DMS79 treated with DMSO at 0.1 percent for 48 hours (cell line): ENCODE measurements around the gene DACT3.
A peak's percentile ranks its signal among the peaks of the same experiment; 100 is the strongest.

ENCODE experiments used
- DNase-seq: peaks from one replicate; lab custom pipeline; 2025; lab: John Stamatoyannopoulos, UW

Gene DACT3

DNA sequence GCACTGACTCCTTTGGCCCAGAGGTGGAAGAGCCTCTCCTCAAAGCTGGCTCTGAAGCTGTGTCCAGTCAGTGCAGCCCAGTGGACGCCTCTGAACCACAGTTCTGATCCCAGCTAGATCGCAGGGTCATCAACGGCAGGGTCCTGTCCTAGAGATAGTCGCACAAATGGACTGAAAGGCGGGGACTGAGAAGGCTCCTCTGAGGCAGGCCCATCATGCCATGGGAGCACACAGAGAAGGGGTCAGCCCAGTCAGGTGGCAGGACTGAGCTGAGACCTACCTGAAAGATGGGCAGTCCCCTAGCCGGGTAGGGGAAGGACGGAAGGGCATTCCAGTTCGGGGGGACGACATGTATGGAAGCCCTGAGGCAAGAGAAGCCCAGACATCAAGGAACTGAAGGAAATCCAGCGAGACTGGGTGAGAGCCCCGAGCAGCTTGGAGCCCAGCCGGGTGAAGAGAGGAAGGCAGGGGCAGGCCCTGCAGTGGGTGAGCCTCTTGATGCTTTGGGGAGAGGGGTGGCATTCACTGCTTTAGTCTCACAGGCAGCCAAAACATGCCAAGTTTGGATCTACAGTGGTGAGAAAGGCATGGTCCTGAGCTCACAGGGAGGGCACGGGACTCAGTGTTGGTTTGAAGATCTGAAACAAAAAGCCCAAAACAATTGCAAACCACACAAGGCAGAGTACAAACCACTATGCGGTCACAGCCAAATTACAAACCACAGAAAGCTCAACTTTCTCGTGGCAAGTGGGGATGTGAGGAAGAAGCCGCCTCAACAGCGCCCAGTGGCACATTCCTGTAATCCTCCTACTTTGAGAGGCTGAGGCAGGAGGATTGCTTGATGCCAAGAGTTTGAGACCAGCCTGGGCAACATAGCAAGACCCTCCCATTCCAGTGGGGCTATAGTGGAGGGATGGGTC is 49.9 kb downstream of the DACT3 start:
- no peak for DNase-seq

DNA sequence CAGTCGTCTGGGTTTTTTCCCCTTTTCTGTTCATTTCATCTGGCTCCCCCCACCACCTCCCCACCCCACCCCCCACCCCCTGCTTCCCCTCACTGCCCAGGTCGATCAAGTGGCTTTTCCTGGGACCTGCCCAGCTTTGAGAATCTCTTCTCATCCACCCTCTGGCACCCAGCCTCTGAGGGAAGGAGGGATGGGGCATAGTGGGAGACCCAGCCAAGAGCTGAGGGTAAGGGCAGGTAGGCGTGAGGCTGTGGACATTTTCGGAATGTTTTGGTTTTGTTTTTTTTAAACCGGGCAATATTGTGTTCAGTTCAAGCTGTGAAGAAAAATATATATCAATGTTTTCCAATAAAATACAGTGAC is 50.6 kb downstream of the DACT3 start:
- no peak for DNase-seq

DNA sequence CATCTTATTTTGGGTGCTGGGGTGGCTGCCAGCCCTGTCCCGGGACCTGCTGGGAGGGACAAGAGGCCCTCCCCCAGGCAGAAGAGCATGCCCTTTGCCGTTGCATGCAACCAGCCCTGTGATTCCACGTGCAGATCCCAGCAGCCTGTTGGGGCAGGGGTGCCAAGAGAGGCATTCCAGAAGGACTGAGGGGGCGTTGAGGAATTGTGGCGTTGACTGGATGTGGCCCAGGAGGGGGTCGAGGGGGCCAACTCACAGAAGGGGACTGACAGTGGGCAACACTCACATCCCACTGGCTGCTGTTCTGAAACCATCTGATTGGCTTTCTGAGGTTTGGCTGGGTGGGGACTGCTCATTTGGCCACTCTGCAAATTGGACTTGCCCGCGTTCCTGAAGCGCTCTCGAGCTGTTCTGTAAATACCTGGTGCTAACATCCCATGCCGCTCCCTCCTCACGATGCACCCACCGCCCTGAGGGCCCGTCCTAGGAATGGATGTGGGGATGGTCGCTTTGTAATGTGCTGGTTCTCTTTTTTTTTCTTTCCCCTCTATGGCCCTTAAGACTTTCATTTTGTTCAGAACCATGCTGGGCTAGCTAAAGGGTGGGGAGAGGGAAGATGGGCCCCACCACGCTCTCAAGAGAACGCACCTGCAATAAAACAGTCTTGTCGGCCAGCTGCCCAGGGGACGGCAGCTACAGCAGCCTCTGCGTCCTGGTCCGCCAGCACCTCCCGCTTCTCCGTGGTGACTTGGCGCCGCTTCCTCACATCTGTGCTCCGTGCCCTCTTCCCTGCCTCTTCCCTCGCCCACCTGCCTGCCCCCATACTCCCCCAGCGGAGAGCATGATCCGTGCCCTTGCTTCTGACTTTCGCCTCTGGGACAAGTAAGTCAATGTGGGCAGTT is 51.2 kb downstream of the DACT3 start:
- no peak for DNase-seq

DNA sequence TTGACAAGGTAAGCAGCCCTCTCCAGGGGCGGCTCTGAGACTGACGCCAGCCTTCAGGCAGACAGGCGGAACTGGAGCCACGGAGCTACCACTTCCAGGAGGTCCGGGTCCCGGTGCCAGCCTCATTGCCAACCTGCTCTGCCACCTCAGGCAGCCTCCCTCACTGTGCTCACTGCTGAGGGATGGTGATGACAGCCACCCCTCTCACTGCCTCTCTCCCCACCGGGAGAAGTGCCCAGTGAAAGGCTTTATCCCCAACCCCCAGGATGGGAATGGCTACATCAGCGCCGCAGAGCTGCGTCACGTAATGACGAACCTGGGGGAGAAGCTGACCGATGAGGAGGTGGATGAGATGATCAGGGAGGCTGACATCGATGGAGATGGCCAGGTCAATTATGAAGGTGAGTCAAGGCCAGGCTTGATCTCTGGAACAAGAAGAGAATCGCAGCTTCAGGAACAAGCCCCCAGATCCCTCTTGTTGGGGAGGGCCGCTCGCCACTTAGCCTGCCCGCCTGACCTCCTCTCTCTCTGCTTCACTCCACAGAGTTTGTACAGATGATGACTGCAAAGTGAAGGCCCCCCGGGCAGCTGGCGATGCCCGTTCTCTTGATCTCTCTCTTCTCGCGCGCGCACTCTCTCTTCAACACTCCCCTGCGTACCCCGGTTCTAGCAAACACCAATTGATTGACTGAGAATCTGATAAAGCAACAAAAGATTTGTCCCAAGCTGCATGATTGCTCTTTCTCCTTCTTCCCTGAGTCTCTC is 52.2 kb downstream of the DACT3 start:
- no peak for DNase-seq

DNA sequence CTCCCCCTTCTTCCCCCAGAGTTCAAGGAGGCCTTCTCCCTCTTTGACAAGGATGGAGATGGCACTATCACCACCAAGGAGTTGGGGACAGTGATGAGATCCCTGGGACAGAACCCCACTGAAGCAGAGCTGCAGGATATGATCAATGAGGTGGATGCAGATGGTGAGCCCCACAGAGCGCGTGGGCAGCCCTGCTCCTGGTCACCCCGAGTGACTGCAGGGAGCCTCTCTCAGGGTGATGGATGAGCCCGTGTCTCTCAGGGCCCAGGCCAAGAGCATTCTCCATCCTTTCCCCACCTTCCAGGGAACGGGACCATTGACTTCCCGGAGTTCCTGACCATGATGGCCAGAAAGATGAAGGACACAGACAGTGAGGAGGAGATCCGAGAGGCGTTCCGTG is 52.8 kb downstream of the DACT3 start:
- DNase-seq, result no peak

DNA sequence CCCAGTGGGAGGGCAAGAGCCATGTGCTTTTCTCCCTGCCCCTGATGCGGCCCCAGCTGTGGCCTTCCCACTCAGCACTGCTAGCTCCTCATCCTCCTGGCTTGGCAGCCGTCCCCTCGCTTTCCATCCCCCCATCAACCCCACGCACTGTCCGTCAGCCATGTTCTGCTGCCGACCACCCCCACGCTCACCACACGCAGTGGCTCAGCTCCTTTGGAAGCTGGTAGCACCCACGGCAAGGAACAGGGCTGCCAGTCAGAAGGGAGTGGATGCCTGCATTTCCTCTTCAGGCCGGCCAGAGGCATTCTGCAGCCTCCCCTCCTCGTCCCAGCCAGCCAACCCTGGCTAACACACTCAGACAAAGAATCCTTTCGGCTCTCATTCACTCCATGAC is 53.5 kb downstream of the DACT3 start:
- peak; percentile 9 for DNase-seq

DNA sequence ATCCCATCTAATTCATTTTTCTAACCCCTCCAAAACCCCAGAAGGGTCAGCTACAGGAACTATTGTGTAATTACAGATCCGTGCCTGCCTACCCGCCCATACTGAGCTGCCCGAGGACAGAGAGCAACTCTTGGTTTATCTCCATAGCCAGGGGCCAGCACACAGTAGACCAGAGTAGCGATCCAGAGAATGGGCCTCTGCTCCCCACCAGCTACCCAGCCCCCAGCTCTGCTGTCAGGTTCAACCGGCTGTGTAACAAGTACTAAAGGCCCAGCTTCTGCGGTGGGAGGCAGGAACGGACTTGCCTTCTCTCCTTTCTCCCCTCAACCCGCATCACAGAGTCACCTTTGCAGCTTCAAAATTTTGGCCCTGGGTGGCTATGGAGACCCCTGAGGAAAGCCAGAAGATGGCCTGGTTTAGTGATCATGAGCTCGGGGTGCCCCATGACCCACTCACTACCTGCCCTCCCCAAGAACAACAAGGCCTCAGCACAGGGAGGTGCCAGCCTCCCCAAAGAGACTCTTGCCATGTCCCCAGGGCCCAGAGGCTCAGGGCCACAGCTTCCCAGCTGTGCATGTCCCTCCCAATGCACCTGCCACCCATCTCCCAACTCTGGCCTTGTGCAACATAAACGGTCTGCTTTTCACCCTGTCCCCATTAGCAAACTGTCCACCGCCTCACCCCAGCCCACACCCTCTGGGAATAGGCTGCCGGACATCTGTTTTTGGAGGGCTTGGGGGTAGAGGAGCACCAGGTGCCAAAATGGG is 54.1 kb downstream of the DACT3 start:
- DNase-seq, result no peak

DNA sequence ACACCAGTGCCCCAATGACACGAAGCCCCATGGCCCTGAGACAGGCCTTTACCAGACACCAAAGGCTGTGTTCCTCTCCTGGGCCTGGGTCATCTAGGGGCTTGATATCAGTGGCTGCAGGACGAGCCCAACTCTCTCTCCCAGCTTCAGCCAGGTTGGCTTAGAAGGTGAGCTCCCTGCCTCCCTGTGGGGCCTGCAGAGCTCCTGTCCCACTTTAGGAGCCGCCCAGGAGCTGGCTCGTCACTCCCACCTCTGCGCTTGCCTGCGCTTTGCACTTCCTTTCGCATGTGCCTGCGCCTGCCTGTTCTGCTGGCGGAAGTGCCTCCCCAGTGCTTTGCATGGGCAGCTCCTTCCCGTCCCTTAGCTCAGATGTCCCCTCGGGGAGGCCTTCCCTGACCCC is 55.0 kb downstream of the DACT3 start:
- no peak for DNase-seq

DNA sequence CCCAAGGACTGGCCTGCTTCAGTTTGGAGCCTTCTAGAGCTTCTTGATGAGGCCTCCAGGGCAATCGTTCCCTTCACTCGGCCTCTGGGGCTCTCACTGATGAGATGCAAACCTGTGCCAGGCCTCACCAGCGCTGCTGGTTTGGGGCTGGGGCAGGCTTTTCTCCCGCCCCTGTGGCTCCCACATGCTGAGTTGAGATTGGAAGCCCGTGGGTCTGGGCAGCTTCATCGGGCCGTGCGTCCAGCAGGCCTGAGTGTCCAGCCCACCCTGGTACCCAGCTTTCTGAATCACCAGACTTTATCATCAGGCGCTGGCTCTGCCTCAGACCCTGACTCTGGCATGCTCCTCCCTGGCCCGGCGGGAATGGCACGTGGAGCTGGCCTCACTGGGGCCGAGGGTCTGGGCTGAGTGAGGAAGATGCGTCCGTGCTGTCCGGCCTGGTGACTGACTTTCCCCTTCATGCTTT is 55.6 kb downstream of the DACT3 start:
- no peak for DNase-seq

DNA sequence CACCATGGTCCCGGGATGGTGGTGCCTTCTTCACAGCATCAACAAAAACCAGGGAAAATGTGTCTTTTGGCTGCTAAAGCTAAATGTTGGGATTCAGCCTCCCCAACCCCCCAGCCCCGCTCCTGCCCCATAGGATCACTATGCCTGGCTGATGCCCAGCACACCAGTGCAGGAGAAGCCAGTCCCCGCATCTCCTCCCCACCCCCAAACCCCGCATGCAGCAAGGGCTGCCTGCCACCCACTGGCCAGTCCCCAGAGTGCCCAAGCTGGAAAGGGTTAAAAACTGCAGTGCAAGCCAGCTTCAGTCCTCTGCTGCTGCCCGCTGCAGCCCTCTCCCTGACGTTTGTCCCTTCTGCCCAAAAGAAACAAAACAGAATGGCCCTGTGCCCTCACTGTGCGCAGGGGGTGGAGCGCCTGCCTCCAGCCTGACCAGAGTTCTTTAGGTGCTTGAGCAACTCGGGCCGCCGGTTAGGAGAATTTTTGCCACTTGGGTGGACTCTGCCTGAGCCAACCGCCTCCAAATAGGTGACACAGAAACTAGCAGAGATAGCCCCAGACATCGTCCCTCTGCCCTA is 56.1 kb downstream of the DACT3 start:
- DNase-seq, result no peak

DNA sequence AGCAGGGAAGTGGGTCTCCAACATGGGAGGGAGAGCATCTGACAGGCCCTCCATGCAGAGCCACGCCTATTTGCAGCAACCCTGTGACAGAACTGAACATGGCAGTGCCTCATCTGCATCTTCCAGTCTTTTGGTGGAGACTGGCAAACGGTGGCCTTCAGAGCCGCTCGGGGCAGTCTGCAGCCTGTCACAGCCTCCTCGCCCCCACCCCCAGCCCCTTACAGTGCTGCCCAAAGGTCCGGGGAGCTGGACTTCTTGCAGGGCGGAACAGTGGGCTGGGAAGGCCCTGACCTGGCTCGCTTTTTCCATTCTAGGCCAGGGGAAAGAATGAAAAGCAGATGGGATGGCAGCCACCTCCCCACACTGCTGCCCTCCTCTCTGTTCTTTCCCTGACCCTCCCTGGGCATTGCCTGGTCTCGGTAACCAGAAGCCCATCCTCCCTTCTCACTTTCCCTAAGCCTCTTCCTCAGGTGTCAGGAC is 57.2 kb downstream of the DACT3 start:
- no peak for DNase-seq

DNA sequence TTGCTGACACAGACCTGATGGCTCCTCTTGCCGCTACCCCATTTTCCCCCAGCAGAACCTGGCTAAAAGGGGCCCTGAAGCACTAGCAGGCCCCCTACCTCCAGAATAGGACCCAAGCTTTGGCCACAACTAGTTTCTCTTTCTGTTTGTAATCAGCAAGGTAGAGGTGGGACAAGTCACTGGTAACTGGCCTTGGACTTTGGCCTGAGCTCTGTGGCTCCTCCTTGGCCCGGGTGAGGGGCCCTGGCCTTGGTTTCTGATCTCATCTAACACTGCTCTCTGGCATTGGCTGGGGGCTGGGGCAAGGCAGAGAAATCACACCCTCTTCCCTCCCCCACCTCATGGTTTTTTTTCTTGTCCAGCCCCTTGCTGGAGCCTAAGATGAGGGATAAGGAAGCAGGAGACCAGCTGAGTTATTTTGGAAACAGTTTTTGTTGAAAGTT is 57.8 kb downstream of the DACT3 start:
- no peak for DNase-seq

DNA sequence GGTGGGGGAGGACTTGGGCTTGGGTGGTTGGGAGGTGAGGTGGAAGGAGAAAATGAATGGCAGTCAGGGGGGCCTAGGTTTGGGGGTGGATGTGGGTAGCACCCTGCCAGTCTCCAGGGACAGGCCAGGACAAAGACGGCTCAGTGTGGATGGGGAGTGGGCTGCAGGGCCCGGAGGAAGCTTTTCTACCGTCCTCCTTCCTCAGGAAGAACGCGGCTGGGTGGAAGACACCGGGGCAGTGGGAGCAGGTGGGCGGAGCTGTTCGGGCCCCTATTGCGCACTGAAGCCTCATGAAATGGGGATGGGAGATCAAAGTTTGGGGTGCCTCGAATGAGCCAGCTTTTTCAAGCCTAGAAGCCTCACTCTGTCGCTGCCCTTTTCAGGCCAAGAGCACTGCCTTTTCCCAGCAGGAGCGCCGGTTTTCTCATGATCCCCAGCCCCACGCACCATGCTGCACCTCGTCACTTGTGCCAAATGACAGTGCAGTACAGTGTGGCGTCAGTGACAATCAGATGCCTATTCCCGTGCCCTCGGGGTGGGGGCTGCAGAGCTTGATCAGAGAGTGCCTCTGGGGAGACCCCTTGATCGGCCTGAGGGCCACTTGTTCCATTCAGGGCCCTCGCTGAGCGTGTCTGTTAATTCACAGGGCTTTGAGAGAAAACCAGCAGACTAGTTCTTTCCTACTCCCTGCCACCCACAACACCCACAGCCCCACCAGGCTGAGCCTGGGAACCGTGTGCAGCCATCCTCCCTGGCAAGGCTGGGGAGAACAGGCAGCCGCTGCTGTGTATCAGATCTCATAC is 58.4 kb downstream of the DACT3 start:
- DNase-seq, result no peak

DNA sequence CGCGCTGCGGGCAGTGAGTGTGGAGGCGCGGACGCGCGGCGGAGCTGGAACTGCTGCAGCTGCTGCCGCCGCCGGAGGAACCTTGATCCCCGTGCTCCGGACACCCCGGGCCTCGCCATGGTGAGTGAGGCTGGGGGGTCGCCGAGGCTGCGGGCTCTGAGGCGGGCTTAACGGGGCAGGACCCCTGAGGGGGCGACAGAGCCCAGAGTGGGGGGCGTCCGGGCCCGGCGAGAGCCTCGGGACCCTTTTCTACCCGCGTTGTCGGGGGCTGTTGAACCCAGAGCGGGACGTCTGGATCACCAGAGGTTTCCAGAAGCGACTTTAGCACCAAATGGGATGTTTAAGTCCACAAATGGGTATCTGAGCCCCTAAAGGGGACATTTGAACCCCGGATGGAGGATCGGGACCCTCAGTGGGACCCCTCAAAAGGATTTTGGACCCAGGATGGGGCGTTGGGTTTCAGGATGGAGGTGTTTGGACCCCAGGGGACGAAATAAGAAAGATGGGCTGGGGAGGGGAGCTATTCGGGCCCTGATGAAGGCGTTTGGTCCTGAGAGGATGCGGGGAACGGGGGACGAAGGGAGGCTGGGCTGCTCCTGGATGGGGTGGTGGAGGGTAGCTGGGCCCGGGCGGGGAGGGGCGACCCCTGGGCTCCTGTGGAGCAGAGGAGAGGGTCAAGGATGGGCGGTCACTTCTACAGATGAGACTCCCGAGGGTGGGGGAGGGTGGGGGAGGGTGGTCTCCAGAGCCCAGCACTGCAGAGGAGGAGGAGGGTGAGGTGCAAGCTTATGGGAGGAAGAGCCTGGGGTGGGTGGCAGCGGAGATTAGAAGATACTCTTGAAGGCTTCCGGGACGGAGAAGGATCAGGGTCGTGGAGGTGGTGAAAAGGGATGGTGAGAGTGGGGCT is 59.4 kb downstream of the DACT3 start, which contains the start of gene CALM3:
TSS of gene CALM3 (plus strand) at position 13 of the 907 bp plus-strand sequence. CDS start at position 118, 105 bp downstream.
- DNase-seq, result no peak

DNA sequence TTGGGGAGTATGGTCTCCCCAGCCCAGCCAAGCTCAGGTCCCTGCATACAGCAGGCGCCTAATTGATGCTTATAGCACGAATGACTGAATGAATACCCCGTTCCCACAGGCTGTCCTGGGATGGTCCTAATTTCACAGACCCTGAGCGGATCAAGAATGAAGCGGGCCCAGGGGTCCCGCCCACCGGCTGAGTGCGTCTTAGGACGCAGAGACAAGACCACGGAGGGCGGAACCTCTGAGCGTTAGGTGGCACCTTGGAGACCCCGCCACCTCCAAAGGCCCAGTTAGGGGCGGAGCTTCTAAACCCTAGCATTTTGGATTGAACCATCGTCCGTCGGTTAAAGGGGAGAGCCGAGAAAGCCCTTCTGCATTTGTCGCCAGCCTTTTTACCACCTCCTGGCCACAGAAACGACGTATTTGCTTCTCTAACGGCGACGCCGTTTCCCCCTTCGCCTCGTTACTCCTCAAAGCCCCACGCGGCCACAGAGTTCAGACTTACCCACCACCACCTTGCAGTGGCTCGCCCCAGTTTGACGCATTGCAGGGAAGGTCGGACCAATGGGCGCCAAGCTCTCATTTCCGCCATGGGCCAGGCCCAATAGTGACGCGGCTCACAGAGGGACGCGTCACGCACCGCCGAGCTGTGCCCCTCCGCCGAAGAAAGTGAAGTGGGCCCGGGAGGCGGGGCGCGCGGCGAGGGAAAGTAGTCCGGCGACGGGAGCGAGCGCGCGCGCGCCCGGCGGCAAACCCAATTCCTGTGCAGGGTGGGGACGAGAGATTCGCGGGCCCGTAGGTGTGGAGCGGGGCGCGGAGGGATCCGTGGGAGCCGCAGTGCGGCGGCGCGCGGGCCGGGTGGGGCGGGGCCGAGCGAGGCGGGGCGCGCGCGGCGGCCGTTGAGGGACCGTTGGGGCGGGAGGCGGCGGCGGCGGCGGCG is 60.3 kb downstream of the DACT3 start:
- peak; percentile 93 for DNase-seq

DNA sequence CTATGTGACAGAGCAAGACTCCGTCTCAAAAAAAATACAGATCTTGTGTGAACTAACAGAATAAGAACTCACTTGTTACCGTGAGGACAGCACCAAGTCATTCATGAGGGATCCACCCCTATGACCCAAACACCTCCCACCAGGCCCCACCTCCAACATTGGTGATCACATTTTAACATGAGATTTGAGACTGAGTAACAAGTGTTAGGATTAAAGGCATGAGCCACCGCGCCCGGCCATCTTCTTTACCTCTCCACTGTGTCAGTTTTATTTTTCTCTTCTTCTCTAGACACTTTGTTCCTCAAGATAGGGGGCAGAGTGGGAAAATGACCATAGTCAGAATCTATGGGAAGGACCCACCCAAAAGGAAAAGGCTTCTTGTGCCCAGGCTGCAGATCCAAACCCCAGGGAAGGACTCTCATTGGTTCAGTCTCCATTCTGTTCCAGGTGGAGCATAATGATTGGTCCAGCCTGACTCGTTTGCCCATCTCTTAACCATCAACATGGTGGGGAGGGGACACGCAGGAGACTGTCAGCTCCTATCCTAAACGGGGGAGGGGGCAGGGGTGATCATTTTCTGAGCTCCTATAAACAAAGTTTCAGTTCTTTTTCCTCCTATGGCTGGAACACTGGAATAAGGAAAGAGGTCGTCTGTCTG is 61.1 kb downstream of the DACT3 start:
- peak; percentile 35 for DNase-seq

DNA sequence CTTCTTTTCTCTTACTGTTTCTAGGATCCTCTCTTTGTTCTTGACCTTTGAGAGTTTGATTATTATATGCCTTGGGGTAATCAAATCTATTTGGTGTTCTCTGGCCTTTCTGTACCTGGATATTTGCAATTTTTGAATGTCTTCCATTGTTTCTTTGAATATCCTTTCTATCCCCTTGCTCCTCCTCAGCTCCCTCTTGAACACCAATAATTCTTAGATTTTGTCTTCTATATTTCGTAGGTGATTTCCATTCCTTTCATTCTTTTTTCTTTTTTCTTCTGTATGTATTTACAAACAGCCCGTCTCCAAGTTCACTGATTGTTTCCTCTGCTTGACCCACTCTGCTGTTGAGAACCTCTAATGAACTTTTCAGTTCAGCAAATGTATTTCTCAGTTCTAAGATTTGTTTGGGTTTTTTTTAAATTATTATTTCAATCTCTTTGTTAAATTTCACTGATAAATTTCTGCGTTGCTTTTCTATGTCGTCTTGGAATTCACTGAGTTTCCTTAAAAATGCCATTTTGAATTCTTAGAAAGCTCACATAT is 62.5 kb downstream of the DACT3 start:
- no peak for DNase-seq
